WTC11 (cell line): Measurements from ENCODE around the gene IER2. TPM values are rescaled to one million over a fixed set of nuclear protein-coding genes. Genes with fewer than 3 reads are reported as not detected.

Experiments
- ATAC-seq: fragments of 200-7000 bp; cut with Tn5 transposase; 2 replicates; pipeline ENCODE4 v1.10.0; 2021; ENCODE audit warnings: mild to moderate bottlenecking, moderate library complexity
- CTCF ChIA-PET: fragments of 300-600 bp; sonication (Branson Sonifier 250); formaldehyde crosslinking; loops from one replicate; lab custom pipeline; 2021; ENCODE audit warnings: antibody characterized with exemption; lab: Charles Lee
- POLR2A ChIA-PET: fragments of 350-600 bp; sonication (Branson Sonifier 250); formaldehyde crosslinking; loops from one replicate; lab custom pipeline; 2021; ENCODE audit warnings: antibody characterized with exemption; lab: Charles Lee
- DNase-seq: peaks from one replicate; pipeline ENCODE4 v3.0.0; 2021; ENCODE audit warnings: low spot score
- H3K27ac Mint-ChIP-seq: 2 replicates; pipeline ENCODE4 v1.8.0; 2021; ENCODE audit warnings: mixed read lengths
- H3K27me3 Mint-ChIP-seq: 2 replicates; pipeline ENCODE4 v1.8.0; 2021; ENCODE audit warnings: low read depth, mild to moderate bottlenecking, moderate library complexity, mixed read lengths
- H3K36me3 Mint-ChIP-seq: 2 replicates; pipeline ENCODE4 v1.8.0; 2021; ENCODE audit warnings: mixed read lengths
- H3K4me1 Mint-ChIP-seq: 2 replicates; pipeline ENCODE4 v1.8.0; 2022; ENCODE audit warnings: mixed read lengths
- H3K4me3 Mint-ChIP-seq: 2 replicates; pipeline ENCODE4 v1.8.0; 2021; ENCODE audit warnings: mild to moderate bottlenecking, moderate library complexity, mixed read lengths
- H3K9me3 Mint-ChIP-seq: 2 replicates; pipeline ENCODE4 v1.8.0; 2021; ENCODE audit warnings: mixed read lengths
- CBFB ChIP-seq: sonication (generic); formaldehyde crosslinking; IDR thresholded peaks from 2 replicates; pipeline ENCODE4 v1.8.1; 2022; ENCODE audit warnings: mild to moderate bottlenecking, low read depth, missing genetic modification reagents
- E2F5 ChIP-seq: sonication (generic); formaldehyde crosslinking; IDR thresholded peaks from 2 replicates; pipeline ENCODE4 v1.8.1; 2022; ENCODE audit warnings: mild to moderate bottlenecking, moderate library complexity, missing genetic modification reagents
- FOXK1 ChIP-seq: sonication (generic); formaldehyde crosslinking; IDR thresholded peaks from 2 replicates; pipeline ENCODE4 v1.8.0; 2022; ENCODE audit warnings: mild to moderate bottlenecking, moderate library complexity, missing genetic modification reagents
- FOXP1 ChIP-seq: sonication (generic); formaldehyde crosslinking; IDR thresholded peaks from 2 replicates; pipeline ENCODE4 v1.8.0; 2022; ENCODE audit warnings: missing genetic modification reagents, mild to moderate bottlenecking, moderate library complexity, borderline replicate concordance
- GABPB1 ChIP-seq: sonication (generic); formaldehyde crosslinking; IDR thresholded peaks from 2 replicates; pipeline ENCODE4 v1.8.1; 2023; ENCODE audit warnings: mild to moderate bottlenecking, missing genetic modification reagents
- GRHL2 ChIP-seq: fragments of 250-450 bp; sonication (Bioruptor Pico); IDR thresholded peaks from 2 replicates; pipeline ENCODE4 v1.8.0; 2022; ENCODE audit warnings: mild to moderate bottlenecking, moderate library complexity; ENCODE audit not compliant: insufficient replicate concordance, severe bottlenecking
- IRF2 ChIP-seq: sonication (generic); formaldehyde crosslinking; IDR thresholded peaks from 2 replicates; pipeline ENCODE4 v1.8.0; 2022; ENCODE audit warnings: low read depth, missing genetic modification reagents, borderline replicate concordance
- MXD4 ChIP-seq: fragments of 250-450 bp; sonication (Bioruptor Pico); IDR thresholded peaks from 2 replicates; pipeline ENCODE4 v1.8.0; 2021; ENCODE audit warnings: mild to moderate bottlenecking, moderate library complexity, borderline replicate concordance
- NR2C2 ChIP-seq: sonication (generic); formaldehyde crosslinking; IDR thresholded peaks from 2 replicates; pipeline ENCODE4 v1.8.0; 2022; ENCODE audit warnings: mild to moderate bottlenecking, missing genetic modification reagents
- NR3C1 ChIP-seq: sonication (generic); formaldehyde crosslinking; conservative IDR thresholded peaks from 2 replicates; pipeline ENCODE4 v1.8.1; 2023; ENCODE audit warnings: low read depth, mild to moderate bottlenecking, missing genetic modification reagents
- RORB ChIP-seq: fragments of 250-450 bp; sonication (Bioruptor Pico); IDR thresholded peaks from 2 replicates; pipeline ENCODE4 v1.9.0; 2021; ENCODE audit warnings: mild to moderate bottlenecking
- SP1 ChIP-seq: sonication (generic); formaldehyde crosslinking; conservative IDR thresholded peaks from 2 replicates; pipeline ENCODE4 v1.8.1; 2022; ENCODE audit warnings: missing genetic modification reagents
- USF1 ChIP-seq: sonication (generic); formaldehyde crosslinking; IDR thresholded peaks from 2 replicates; pipeline ENCODE4 v1.8.0; 2022; ENCODE audit warnings: mild to moderate bottlenecking, missing genetic modification reagents
- ZNF317 ChIP-seq: sonication (generic); formaldehyde crosslinking; IDR thresholded peaks from 2 replicates; pipeline ENCODE4 v1.8.1; 2023; ENCODE audit warnings: low read depth, mild to moderate bottlenecking, moderate library complexity, missing genetic modification reagents, borderline replicate concordance
- total RNA-seq: library from RNA; stranded (reverse); gene quantifications from 3 replicates; pipeline ENCODE4 v1.2.3, GENCODE V29; 2021
- TF ChIP-seq, protein P1 (sequence below): sonication (generic); formaldehyde crosslinking; IDR thresholded peaks from 2 replicates; pipeline ENCODE4 v1.8.1; 2023; ENCODE audit warnings: mild to moderate bottlenecking, missing genetic modification reagents, moderate library complexity
- TF ChIP-seq, protein P2 (sequence below): fragments of 250-450 bp; sonication (Bioruptor Pico); IDR thresholded peaks from 2 replicates; pipeline ENCODE4 v1.9.0; 2021; ENCODE audit warnings: mild to moderate bottlenecking, borderline replicate concordance
- TF ChIP-seq, protein P3 (sequence below): sonication (generic); formaldehyde crosslinking; IDR thresholded peaks from 2 replicates; pipeline ENCODE4 v1.8.0; 2023; ENCODE audit warnings: missing genetic modification reagents

IER2 gene
- total RNA-seq, 1 experiment from 2014 or later = 138 TPM

DNA sequence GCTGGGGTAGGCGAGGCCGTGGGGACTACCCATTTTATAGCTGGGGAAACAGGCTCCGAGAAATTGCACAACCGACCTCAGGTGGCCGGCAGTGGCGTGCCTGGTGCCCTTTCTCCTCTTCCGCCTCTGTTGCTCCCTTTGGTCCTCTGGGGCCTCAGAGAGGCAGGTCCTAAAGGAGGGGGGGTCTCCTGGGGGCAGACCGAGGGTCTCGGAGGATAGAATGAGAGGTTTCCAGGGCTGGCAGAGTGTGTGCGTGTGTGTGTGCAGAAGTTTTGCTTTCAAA is 11.4 kb upstream of the IER2 start:
- ChIA-PET CTCF (interaction anchor here (1.6 kb wide), 1 partner anchor 12 kb away, joined by 5 read pairs; the partner anchor contains the start of genes IER2 and STX10), POLR2A (interaction anchor here (0.9 to 1.4 kb wide), 2 partner anchors 14 to 26 kb away, joined by 3 read pairs; no protein-coding TSS in a partner anchor)
- no peak for TF ChIP-seq ZNF317 (CRISPR knock-in tag)
- TF ChIP-seq SP1 (CRISPR knock-in tag) = no peak
- no peak for TF ChIP-seq FOXK1
- TF ChIP-seq GRHL2 = no peak
- no peak for TF ChIP-seq MXD4 (CRISPR knock-in tag)
- TF ChIP-seq, protein P1, sequence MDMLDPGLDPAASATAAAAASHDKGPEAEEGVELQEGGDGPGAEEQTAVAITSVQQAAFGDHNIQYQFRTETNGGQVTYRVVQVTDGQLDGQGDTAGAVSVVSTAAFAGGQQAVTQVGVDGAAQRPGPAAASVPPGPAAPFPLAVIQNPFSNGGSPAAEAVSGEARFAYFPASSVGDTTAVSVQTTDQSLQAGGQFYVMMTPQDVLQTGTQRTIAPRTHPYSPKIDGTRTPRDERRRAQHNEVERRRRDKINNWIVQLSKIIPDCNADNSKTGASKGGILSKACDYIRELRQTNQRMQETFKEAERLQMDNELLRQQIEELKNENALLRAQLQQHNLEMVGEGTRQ (CRISPR knock-in tag) = no peak
- no peak for TF ChIP-seq E2F5 (CRISPR knock-in tag)
- no peak for TF ChIP-seq FOXP1 (CRISPR knock-in tag)
- TF ChIP-seq IRF2 (CRISPR knock-in tag) = no peak
- H3K27me3 Mint-ChIP-seq = no peaks in the 10 kb centered on the region
- no peak for DNase-seq
- H3K4me3 Mint-ChIP-seq = no peak overlapping the region
- ATAC-seq = no peak
- H3K36me3 Mint-ChIP-seq = peaks cover 31% of the 10 kb centered on the region
- no peaks in the 10 kb centered on the region for H3K9me3 Mint-ChIP-seq
- peaks cover 8% of the 10 kb centered on the region for H3K4me1 Mint-ChIP-seq
- no peak overlapping the region for H3K27ac Mint-ChIP-seq

- Mint-ChIP-seq H3K4me3 (no peak overlapping the region), H3K9me3 (no peaks in the 10 kb centered on the region), H3K27ac (peak overlapping the region; percentile 69; the same call in 1 of the 2 replicates), H3K27me3 (no peaks in the 10 kb centered on the region), H3K36me3 (peaks cover 31% of the 10 kb centered on the region), H3K4me1 (peaks cover 8% of the 10 kb centered on the region)
- ATAC-seq (peak; percentile 25; the same call in 1 of the 2 replicates), DNase-seq (no peak)
- TF ChIP-seq USF1 (CRISPR knock-in tag) (no peak), CBFB (CRISPR knock-in tag) (no peak), GABPB1 (CRISPR knock-in tag) (no peak), RORB (CRISPR knock-in tag) (no peak), NR2C2 (CRISPR knock-in tag) (no peak), NR3C1 (CRISPR knock-in tag) (no peak)
- TF ChIP-seq, protein P2, sequence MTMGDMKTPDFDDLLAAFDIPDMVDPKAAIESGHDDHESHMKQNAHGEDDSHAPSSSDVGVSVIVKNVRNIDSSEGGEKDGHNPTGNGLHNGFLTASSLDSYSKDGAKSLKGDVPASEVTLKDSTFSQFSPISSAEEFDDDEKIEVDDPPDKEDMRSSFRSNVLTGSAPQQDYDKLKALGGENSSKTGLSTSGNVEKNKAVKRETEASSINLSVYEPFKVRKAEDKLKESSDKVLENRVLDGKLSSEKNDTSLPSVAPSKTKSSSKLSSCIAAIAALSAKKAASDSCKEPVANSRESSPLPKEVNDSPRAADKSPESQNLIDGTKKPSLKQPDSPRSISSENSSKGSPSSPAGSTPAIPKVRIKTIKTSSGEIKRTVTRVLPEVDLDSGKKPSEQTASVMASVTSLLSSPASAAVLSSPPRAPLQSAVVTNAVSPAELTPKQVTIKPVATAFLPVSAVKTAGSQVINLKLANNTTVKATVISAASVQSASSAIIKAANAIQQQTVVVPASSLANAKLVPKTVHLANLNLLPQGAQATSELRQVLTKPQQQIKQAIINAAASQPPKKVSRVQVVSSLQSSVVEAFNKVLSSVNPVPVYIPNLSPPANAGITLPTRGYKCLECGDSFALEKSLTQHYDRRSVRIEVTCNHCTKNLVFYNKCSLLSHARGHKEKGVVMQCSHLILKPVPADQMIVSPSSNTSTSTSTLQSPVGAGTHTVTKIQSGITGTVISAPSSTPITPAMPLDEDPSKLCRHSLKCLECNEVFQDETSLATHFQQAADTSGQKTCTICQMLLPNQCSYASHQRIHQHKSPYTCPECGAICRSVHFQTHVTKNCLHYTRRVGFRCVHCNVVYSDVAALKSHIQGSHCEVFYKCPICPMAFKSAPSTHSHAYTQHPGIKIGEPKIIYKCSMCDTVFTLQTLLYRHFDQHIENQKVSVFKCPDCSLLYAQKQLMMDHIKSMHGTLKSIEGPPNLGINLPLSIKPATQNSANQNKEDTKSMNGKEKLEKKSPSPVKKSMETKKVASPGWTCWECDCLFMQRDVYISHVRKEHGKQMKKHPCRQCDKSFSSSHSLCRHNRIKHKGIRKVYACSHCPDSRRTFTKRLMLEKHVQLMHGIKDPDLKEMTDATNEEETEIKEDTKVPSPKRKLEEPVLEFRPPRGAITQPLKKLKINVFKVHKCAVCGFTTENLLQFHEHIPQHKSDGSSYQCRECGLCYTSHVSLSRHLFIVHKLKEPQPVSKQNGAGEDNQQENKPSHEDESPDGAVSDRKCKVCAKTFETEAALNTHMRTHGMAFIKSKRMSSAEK (CRISPR knock-in tag) = no peak
- TF ChIP-seq, protein P3, sequence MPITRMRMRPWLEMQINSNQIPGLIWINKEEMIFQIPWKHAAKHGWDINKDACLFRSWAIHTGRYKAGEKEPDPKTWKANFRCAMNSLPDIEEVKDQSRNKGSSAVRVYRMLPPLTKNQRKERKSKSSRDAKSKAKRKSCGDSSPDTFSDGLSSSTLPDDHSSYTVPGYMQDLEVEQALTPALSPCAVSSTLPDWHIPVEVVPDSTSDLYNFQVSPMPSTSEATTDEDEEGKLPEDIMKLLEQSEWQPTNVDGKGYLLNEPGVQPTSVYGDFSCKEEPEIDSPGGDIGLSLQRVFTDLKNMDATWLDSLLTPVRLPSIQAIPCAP (CRISPR knock-in tag) = no peak
- CTCF ChIA-PET = interaction anchor here (1.6 kb wide), 1 partner anchor 11 kb away, joined by 5 read pairs; the partner anchor contains the start of genes IER2 and STX10
- POLR2A ChIA-PET = interaction anchor here (0.9 to 1.4 kb wide), 2 partner anchors 13 to 25 kb away, joined by 3 read pairs; no protein-coding TSS in a partner anchor
Observed at GRCh38 chr19:13139633-13140311, 10.4 kb upstream of the IER2 start.
